ENCODE measurements around the gene BDH1.

- TF ChIP-seq CTCF (conservative IDR thresholded peaks at IDR 0.05; ENCODE audit: low read depth, low read length) (no peak), EZH2 (IDR thresholded peaks at IDR 0.05; ENCODE audit: borderline replicate concordance, low read depth, low read length, poor library complexity, severe bottlenecking) (no peak)
These were observed 91.0 kb downstream of the BDH1 start for GRCh38 chr3:197464794-197465193.

All from A673 (cell line).